Lower lobe of right lung (tissue), 2 donors: ENCODE measurements around the gene ZNRF2. TPM values are rescaled to one million over a fixed set of nuclear protein-coding genes. Genes with fewer than 3 reads are reported as not detected.

Experiments used
- ATAC-seq, 2 donors: fragments of 200-7000 bp; cut with Tn5 transposase; one replicate each; pipeline ENCODE4 v1.9.1; 2020 to 2022; ENCODE audit warnings: mild to moderate bottlenecking in 2 of 2, moderate library complexity in 2 of 2
- DNase-seq: peaks from one replicate; pipeline ENCODE4 v3.0.0-alpha.2; 2020
- H3K27ac ChIP-seq: fragments of 200-600 bp; one replicate; pipeline ENCODE4 v1.8.0; 2022
- H3K27me3 ChIP-seq: fragments of 200-600 bp; one replicate; pipeline ENCODE4 v1.8.0; 2022; ENCODE audit warnings: low read depth
- H3K36me3 ChIP-seq: fragments of 200-600 bp; one replicate; pipeline ENCODE4 v1.8.0; 2022; ENCODE audit warnings: mild to moderate bottlenecking
- H3K4me1 ChIP-seq: fragments of 200-600 bp; one replicate; pipeline ENCODE4 v1.8.0; 2022
- H3K4me3 ChIP-seq: fragments of 200-600 bp; one replicate; pipeline ENCODE4 v1.8.0; 2022; ENCODE audit warnings: mild to moderate bottlenecking
- H3K9me3 ChIP-seq: fragments of 200-600 bp; one replicate; pipeline ENCODE4 v1.8.0; 2022
- intact Hi-C: fragments of 100-400 bp; cut with DNase I; formaldehyde crosslinking; loops from one replicate; pipeline ENCODE4 v1.11.0; 2022
- total RNA-seq: library from RNA; stranded (reverse); fragmentation: NEBNext Ultra II Directional; extraction: Animal tissue kit (Norgen Biotek cat#: 25700); gene quantifications from one replicate; pipeline ENCODE4 v1.2.1, GENCODE V29; 2021
- TF ChIP-seq, protein P1 (sequence below): fragments of 200-600 bp; IDR thresholded peaks from one replicate; pipeline ENCODE4 v1.8.0; 2022; ENCODE audit warnings: antibody characterized with exemption, mild to moderate bottlenecking
- donor health status: DM: no; HTN: yes; CAD: no; lungs with severe emphysema.

ZNRF2 gene
- total RNA-seq, 1 donor from 2014 or later, result 26.6 TPM

DNA sequence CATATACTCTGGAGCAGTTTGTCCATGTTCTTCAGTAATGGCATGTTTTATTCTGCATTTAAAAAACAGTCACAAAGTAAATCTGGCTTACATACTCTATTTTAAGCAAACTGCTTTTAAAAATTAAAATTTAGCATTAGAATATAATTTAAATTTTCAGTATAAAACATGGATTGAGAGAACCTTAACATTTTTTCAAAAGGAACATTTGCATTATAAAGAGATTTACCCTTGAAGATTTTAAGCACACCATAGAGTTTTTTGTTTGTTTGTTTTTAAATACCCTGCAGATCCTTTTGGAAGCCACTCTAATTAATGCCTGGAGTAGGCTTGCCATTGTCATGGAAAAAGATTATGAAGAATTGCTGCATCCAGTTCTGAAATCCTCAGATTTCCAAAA, 70.4 kb downstream of the ZNRF2 start:
- Histone ChIP-seq H3K4me1 (peaks cover 10% of the 10 kb centered on the region), H3K27ac (no peak overlapping the region), H3K4me3 (no peak overlapping the region), H3K36me3 (no peaks in the 10 kb centered on the region), H3K27me3 (no peaks in the 10 kb centered on the region), H3K9me3 (no peaks in the 10 kb centered on the region)
- DNase-seq (no peak), ATAC-seq (no peak)
- intact Hi-C loops, result no loop called here
- TF ChIP-seq, protein P1, sequence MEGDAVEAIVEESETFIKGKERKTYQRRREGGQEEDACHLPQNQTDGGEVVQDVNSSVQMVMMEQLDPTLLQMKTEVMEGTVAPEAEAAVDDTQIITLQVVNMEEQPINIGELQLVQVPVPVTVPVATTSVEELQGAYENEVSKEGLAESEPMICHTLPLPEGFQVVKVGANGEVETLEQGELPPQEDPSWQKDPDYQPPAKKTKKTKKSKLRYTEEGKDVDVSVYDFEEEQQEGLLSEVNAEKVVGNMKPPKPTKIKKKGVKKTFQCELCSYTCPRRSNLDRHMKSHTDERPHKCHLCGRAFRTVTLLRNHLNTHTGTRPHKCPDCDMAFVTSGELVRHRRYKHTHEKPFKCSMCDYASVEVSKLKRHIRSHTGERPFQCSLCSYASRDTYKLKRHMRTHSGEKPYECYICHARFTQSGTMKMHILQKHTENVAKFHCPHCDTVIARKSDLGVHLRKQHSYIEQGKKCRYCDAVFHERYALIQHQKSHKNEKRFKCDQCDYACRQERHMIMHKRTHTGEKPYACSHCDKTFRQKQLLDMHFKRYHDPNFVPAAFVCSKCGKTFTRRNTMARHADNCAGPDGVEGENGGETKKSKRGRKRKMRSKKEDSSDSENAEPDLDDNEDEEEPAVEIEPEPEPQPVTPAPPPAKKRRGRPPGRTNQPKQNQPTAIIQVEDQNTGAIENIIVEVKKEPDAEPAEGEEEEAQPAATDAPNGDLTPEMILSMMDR, result no peak

DNA sequence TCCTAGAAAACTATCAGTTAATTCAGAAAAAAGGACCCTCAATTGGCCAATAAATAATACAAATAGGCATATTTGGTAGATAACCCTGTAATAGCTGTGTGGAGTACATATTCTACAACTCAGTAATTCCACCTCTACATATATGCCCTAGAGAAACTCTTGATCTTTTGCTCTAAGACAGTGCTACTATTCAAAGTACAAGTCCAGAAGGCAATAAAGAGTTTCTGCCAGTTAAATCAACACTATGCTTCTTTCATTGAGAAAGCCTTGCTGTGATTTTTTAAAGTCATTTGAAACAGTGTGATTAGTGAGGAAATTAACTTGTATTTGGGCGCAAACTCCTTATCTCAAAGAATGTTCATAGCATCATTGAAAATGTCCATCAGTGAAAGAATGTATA, 75.6 kb downstream of the ZNRF2 start:
- no peak overlapping the region for H3K4me3 ChIP-seq
- ATAC-seq (no peak), DNase-seq (no peak)
- H3K4me1 ChIP-seq, result no peaks in the 10 kb centered on the region
- TF ChIP-seq, protein P1, result no peak
- H3K36me3 ChIP-seq, result peaks cover 4% of the 10 kb centered on the region
- intact Hi-C loops, result no loop called here
- no peak overlapping the region for H3K27ac ChIP-seq
- no peaks in the 10 kb centered on the region for H3K9me3 ChIP-seq
- no peaks in the 10 kb centered on the region for H3K27me3 ChIP-seq

DNA sequence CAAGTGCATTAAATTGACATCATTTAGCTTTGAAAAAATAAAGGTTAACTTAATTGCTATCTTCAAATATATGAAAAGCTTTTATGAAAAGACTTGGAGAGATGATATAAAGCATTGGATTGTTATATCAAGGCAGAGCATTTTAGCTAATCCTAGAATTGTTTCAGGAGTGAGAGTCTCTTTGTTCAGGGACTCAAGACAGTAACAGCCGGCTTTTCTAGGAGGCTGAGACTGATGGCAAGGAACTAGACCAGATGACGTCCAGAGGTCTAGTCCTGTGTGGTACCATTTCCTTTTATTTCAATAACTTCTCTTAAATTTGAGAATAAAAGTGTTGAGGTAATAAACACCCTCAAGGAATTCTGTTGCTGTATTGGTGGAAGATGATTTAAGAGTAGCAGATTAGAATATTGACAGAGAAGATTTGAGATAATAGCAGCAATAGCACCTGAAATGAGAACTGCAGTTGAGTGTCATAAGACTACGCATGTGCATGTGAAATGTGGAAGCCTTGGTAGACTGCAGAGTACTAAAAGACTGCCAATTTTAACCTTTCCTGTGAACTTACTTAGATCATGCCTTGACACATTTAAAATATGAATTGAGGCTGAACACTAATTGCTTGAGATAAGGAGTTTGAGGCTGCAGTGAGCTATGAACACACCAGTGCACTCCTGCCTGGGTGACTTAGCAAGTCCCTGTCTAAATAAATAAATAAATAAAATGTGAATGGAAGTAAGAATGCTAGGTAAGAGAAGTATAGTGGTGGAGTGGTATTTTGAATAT, 79.6 kb downstream of the ZNRF2 start:
- no peak for DNase-seq
- H3K4me3 ChIP-seq, result no peak overlapping the region
- H3K27me3 ChIP-seq, result no peaks in the 10 kb centered on the region
- no peak overlapping the region for H3K27ac ChIP-seq
- intact Hi-C loops, result no loop called here
- TF ChIP-seq, protein P1, result no peak
- no peaks in the 10 kb centered on the region for H3K4me1 ChIP-seq
- H3K36me3 ChIP-seq, result peaks cover 4% of the 10 kb centered on the region
- no peaks in the 10 kb centered on the region for H3K9me3 ChIP-seq
- ATAC-seq, result no peak

DNA sequence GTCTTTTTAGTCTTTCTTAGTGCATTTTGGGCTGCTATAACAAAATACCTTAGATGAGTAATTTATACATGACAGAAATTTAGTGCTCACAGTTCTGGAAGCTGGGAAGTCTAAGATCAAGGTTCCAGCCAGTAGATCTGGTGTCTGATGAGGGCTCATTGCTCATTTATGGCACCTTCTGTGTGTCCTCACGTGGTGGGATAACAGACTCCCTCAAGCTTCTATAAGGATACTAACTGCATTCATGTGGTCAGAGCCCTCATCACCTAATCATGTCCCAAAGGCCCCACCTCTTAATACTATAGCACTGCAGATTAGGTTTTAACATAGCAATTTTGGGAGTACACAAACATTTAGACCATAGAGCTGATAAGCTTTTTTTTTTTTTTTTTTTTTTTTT, 80.4 kb downstream of the ZNRF2 start:
- Histone ChIP-seq H3K9me3 (no peaks in the 10 kb centered on the region), H3K4me3 (no peak overlapping the region), H3K4me1 (no peaks in the 10 kb centered on the region), H3K27me3 (no peaks in the 10 kb centered on the region), H3K27ac (no peak overlapping the region), H3K36me3 (peaks cover 4% of the 10 kb centered on the region)
- TF ChIP-seq, protein P1, result no peak
- intact Hi-C loops, result no loop called here
- DNase-seq (no peak), ATAC-seq (no peak)

DNA sequence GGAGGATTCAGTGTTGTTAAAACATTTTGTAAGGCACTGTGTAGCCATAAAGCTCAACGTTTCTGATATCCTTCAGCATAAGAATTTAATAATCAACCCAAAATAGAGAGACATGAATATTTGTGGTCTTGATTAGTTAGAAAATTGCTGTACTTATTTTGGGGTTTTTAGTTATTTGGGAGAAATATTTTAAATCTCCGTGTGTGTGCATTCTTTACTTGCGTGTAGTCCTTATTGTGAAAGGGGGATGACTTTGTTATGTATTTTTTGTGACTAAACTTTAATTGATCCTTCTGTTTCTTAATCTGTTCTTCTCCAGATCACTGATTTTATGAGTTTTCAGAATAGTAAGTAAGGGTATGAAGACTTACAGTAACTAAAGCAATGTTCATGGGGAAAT, 81.2 kb downstream of the ZNRF2 start:
- no peak for ATAC-seq
- no peak overlapping the region for H3K27ac ChIP-seq
- intact Hi-C loops, result no loop called here

More for the DNA sequence above, 81.2 kb downstream of the ZNRF2 start:
- H3K9me3 ChIP-seq, result no peaks in the 10 kb centered on the region
- no peak for DNase-seq
- no peaks in the 10 kb centered on the region for H3K4me1 ChIP-seq
- H3K36me3 ChIP-seq, result peaks cover 4% of the 10 kb centered on the region
- no peaks in the 10 kb centered on the region for H3K27me3 ChIP-seq
- TF ChIP-seq, protein P1, result no peak
- no peak overlapping the region for H3K4me3 ChIP-seq
